GM18867 (cell line): ENCODE measurements around the gene GNA15.

Experiments
- ATAC-seq: cut with Tn5 transposase; IDR thresholded peaks from one replicate; pipeline ENCODE4 v1.9.1; 2021; ENCODE audit warnings: mild to moderate bottlenecking, moderate library complexity; ENCODE audit not compliant: unreplicated experiment

Gene GNA15

DNA sequence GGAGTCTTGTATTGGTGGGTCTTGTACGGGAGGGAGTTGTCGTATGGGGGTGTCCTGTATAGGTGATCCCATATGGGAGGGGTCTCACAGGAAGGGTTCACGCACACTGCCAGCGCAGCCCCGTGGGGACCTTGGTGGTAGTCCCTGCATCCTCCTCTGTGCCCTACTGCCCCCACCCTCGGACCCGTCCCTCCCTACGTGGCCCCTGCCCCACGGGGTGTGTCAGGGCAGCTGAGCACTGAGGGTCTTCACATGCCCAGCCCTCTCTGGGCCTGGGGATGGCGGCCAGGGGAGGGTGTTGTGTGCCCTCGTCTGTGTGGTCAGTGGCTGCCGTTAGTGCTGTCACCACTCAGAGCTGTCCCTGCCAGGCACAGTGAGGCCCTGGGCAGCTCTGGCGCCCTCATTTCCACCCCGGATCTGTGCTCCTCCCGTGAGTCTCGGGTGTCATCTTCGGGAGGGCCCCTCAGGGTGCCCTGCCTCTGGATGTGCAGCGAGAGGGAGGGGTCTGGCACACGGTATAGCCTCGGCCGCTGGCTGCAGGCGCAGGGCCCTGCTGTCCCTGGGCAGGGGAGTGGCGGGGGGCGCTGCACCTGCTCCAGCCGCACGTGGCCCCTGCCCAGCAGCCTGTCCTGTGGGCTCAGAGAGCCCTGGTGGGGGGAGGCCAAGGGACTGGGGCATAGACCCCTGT lies 16.0 kb upstream of the GNA15 start:
- no peak for ATAC-seq

DNA sequence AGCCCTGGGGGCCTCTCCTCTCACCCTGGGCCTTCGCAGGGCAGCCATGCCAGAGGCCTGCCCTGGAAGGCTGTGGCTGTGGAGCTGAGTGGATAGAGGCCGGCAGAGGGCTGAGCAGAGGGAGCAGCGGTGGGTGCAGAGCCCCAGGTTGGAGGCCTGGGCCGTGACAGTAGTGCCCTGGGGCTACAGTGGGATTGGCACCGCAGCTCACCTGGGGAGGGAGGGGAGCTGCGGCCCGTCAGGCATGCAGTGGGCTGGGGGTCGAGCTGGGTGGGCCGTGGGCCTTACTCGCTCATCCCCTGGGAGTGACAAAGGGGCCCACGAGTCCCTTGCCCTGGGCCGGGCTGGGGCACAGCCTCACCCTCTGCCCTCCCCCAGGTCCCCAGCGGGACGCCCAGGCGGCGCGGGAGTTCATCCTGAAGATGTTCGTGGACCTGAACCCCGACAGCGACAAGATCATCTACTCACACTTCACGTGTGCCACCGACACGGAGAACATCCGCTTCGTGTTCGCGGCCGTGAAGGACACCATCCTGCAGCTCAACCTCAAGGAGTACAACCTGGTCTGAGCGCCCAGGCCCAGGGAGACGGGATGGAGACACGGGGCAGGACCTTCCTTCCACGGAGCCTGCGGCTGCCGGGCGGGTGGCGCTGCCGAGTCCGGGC lies 15.1 kb upstream of the GNA15 start:
- no peak for ATAC-seq

- no peak for ATAC-seq
Observed at GRCh38 chr19:3121396-3121795, 14.4 kb upstream of the GNA15 start.

DNA sequence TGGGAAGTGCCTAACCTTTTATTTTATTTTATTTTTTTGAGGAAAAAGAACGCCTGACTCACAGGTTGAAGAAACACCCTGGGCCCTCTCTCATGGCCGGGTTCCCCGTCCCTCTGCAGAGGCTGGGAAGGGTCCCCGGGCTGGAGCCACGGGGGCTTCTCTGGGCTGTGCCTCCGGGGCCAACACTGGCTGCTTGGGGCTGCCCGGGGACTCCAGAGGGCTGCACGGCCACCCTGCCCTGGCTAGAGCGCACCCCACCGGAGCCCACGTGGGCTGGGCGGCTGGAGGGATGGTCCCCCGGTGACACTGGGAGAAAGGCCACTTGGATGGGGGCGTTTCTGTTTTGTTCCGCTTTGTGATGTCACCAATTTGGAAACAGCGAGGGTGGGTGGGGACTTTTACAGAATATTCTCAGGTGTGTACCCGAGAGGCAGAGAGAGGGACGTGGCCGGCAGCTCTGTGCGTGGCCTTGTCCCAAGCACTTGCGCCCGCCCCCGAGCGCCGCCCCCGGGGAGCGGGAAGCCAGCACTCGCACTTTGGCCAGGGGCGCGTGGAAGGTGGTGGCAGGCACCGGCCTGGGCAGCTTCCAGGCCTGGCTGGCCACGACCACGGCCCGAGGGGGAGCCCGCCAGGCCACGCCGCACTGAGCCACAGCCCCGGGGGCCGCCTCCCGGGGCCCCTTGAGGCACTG lies 13.9 kb upstream of the GNA15 start:
- ATAC-seq, result no peak

DNA sequence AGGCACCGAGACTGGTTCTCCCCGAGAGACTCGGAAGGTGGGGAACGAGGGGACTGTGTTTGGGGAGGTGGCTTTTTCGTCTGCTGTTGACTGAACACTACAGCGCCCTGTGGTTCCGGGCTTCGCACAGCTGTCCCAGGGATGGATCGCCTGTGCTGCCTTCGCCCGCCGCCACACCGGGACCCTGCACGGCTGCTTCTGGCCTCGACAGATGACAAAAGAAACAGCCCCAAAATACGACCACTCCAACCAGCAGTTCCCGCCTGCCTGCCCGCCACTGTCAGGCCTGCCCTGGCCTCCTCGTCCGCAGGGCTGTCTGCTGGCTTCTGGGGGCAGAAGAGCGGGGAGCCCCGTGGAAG lies 13.3 kb upstream of the GNA15 start:
- no peak for ATAC-seq

GRCh38 chr19:3123088-3123721 lies 12.6 kb upstream of the GNA15 start:
- no peak for ATAC-seq

DNA sequence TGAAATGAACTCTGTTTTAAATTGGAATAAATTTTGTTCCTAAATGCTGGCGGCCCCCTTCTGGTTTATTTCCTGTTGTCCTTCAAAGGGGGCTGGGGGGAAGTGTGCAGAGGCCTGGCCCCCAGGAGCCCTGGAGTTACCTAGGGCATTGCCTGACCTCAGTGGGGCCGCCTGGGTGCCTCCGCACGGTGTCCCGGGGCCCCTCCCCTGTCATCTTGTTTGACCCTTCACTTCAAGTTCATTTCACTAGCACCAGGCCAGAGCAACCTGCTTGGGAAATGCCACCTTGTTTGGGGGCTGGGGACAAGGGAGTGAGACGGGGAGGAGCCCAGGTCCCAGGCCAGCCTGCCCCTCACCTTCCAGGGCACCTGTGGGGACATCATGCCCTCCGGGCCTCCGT lies 11.9 kb upstream of the GNA15 start:
- ATAC-seq, result no peak

DNA sequence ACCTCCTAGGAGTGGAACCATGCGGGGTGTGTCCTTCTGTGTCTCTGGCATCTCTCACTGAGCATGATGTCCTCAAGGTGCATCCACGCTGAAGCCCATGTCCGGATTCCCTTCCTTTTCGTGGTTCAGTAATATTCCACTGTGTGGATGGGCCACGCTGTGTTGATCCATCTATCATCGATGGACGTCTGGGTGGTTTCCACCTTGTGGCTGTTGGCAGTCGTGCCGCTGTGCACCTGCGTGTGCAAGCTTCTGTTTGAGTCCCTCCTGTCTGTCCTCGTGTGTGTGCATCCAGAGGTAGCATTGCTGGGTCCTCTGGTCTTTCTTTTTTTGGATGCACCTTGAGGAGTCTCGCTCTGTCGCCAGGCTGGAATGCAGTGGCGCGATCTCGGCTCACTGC lies 11.2 kb upstream of the GNA15 start:
- ATAC-seq, result no peak

DNA sequence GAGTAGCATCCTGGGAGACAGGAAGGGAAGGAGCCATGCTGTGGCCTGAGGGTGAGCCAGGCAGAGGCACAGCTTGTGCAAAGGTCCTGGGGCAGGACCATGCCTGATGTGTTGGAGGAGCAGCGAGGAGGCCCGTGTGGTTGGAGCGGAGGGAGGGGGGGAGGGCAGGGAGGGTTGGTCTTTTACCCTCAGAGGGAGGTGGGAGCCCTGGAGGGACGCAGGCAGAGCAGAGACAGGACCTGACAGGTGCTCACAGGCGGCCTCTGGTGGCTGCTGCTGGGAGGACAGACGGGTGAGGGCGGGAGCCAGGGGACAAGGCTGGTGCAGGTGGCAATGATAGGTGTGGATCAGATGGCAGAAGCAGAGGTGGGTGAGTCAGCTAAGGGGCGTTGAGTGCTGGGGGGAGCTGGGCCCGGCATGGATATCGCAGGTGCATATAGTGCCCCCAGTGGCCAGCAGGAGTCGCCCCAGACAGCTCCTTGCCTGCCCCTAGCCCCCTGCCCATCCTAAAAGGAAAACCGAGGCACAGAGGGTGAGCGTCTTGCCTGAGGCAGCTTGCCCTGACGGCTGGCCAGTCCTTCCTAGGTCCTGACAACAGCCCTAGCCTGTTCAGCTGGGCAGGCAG lies 9.8 kb upstream of the GNA15 start:
- ATAC-seq, result no peak

GRCh38 chr19:3129112-3129511 lies 6.7 kb upstream of the GNA15 start:
- no peak for ATAC-seq

DNA sequence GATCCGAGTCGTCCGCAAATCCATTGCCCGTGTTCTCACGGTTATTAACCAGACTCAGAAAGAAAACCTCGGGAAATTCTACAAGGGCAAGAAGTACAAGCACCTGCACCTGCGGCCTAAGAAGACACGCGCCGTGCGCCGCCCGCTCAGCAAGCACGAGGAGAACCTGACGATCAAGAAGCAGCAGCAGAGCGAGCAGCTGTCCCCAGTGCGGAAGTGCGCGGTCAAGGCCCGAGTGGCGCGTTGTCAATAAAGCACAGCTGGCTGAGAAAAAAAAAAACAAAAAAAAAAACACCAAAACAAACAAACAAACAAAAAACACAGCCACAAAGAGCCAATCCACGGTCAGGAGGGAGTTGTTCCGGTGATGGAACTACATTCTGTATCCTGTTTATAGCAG lies 4.7 kb upstream of the GNA15 start:
- ATAC-seq, result no peak

- peak; percentile 50 for ATAC-seq
Observed at GRCh38 chr19:3132971-3133792, 2.7 kb upstream of the GNA15 start.

GRCh38 chr19:3133793-3134116 lies 2.1 kb upstream of the GNA15 start:
- no peak for ATAC-seq

GRCh38 chr19:3136684-3137055 lies 837 bp downstream of the GNA15 start:
- ATAC-seq, result no peak

- ATAC-seq, result no peak
Observed at GRCh38 chr19:3137119-3137518, 1.3 kb downstream of the GNA15 start.

- ATAC-seq, result no peak
Observed at GRCh38 chr19:3138268-3138667, 2.4 kb downstream of the GNA15 start.

DNA sequence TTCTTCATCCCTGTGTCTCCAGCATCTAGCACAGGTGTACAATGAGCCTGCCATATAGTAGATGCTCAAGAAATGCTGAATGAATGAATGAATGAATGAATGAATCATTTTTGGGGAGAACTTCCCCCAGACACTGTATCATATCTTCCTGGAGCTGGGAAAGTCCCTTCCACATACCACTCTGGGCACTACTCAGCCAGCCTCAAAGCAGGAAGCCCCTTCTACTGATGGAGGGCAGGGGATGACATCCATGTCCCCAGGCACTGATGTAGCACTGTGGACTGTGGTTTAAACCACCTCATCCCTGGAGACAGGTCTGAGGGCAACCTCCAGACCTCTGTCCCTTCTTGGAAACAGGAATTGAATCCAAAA lies 4.8 kb downstream of the GNA15 start:
- no peak for ATAC-seq

GRCh38 chr19:3142292-3142670 lies 6.4 kb downstream of the GNA15 start:
- ATAC-seq, result no peak

GRCh38 chr19:3142781-3143337 lies 7.0 kb downstream of the GNA15 start:
- no peak for ATAC-seq

GRCh38 chr19:3145909-3146676 lies 10.3 kb downstream of the GNA15 start:
- ATAC-seq, result no peak
